Keratinocyte (primary cell): ENCODE data around the gene CTTN. TPM values are rescaled to one million over a fixed set of nuclear protein-coding genes. Genes with fewer than 3 reads are reported as not detected.

Experiments
- DNase-seq: peaks from one replicate; pipeline ENCODE4 v3.0.0-alpha.2; 2011; ENCODE audit warnings: low read depth, missing footprints, low spot score
- FAIRE-seq: peaks from 2 replicates; lab custom pipeline; 2011; peaks lifted over from hg19 to GRCh38; lab: Jason Lieb, UNC
- H2AFZ ChIP-seq: 2 replicates; pipeline ENCODE4 v1.6.0; 2012; ENCODE audit warnings: low read length, control low read depth, inconsistent platforms; ENCODE audit not compliant: control insufficient read depth
- H3K27ac ChIP-seq: 2 replicates; pipeline ENCODE4 v1.5.1; 2011; ENCODE audit warnings: low read length; ENCODE audit not compliant: control insufficient read depth, insufficient read depth
- H3K27me3 ChIP-seq: 3 replicates; pipeline ENCODE4 v1.6.0; 2011; ENCODE audit warnings: low read length; ENCODE audit not compliant: control insufficient read depth, insufficient read depth; ENCODE audit errors: extremely low read depth
- H3K36me3 ChIP-seq, 2 experiments: 2 replicates in 1 of 2; 3 replicates in 1 of 2; pipeline ENCODE4 v1.5.1; 2011; ENCODE audit warnings: low read length in 2 of 2, mild to moderate bottlenecking in 1 of 2; ENCODE audit not compliant: control insufficient read depth in 2 of 2, insufficient read depth in 2 of 2; ENCODE audit errors: extremely low read depth in 1 of 2
- H3K4me1 ChIP-seq: 3 replicates; pipeline ENCODE4 v1.5.1; 2011; ENCODE audit warnings: low read length; ENCODE audit not compliant: control insufficient read depth, insufficient read depth; ENCODE audit errors: extremely low read depth
- H3K4me2 ChIP-seq: 3 replicates; pipeline ENCODE4 v1.6.0; 2011; ENCODE audit warnings: low read depth, low read length; ENCODE audit not compliant: control insufficient read depth, insufficient read depth; ENCODE audit errors: extremely low read depth
- H3K4me3 ChIP-seq, 3 experiments: fragments of 200-600 bp in 1 of 3; sonication (generic) in 1 of 3; 2 replicates in 2 of 3; 3 replicates in 1 of 3; pipeline ENCODE4 v1.5.1; 2011 to 2016; ENCODE audit warnings: low read length in 3 of 3, mild to moderate bottlenecking in 3 of 3, control low read depth in 2 of 3, inconsistent platforms in 1 of 3, low read depth in 1 of 3, mixed read lengths in 1 of 3, mixed run types in 1 of 3, moderate library complexity in 1 of 3; ENCODE audit not compliant: control insufficient read depth in 2 of 3, insufficient read depth in 2 of 3; ENCODE audit errors: extremely low read depth in 1 of 3
- H3K79me2 ChIP-seq: 2 replicates; pipeline ENCODE4 v1.6.0; 2012; ENCODE audit warnings: low read length; ENCODE audit not compliant: control insufficient read depth, insufficient read depth
- H3K9ac ChIP-seq: 3 replicates; pipeline ENCODE4 v1.6.0; 2011; ENCODE audit warnings: low read length; ENCODE audit not compliant: control insufficient read depth, insufficient read depth; ENCODE audit errors: extremely low read depth
- H3K9me1 ChIP-seq: 3 replicates; pipeline ENCODE4 v1.6.0; 2011; ENCODE audit warnings: low read length; ENCODE audit not compliant: control insufficient read depth, insufficient read depth; ENCODE audit errors: extremely low read depth
- H3K9me3 ChIP-seq: 2 replicates; pipeline ENCODE4 v1.5.1; 2012; ENCODE audit warnings: low read depth, low read length; ENCODE audit not compliant: control insufficient read depth
- H4K20me1 ChIP-seq: 3 replicates; pipeline ENCODE4 v1.6.0; 2011; ENCODE audit warnings: low read length; ENCODE audit not compliant: control insufficient read depth, insufficient read depth; ENCODE audit errors: extremely low read depth
- EZH2 ChIP-seq: IDR thresholded peaks from one replicate; pipeline ENCODE4 v1.6.1; 2012; ENCODE audit warnings: inconsistent platforms, mild to moderate bottlenecking, low read length, moderate library complexity
- dilution Hi-C: fragments of 300-500 bp; cut with MboI; formaldehyde crosslinking; loops from one replicate; pipeline ENCODE4 v1.7.0; 2020; ENCODE audit warnings: low sequenced_read_pairs; ENCODE audit not compliant: extremely low pct_ligation_motif_present
- polyA plus RNA-seq, 5 experiments: library from polyadenylated mRNA; depleted of rRNA in 3 of 5; stranded (reverse) in 3 of 5; stranded (forward) in 1 of 5; unstranded in 1 of 5; fragments of >200 nt; gene quantifications; 1 replicate in 1 of 5; 2 replicates in 3 of 5; 3 replicates in 1 of 5; pipeline versions ENCODE4 v1.2.1 to v1.2.3, GENCODE V29; 2011 to 2012; ENCODE audit warnings: missing spikeins in 2 of 5, low read depth in 1 of 5, low replicate concordance in 1 of 5
- TF ChIP-seq, protein P1 (sequence below), 3 experiments: IDR thresholded peaks in 1 of 3; conservative IDR thresholded peaks in 1 of 3; optimal IDR thresholded peaks in 1 of 3; 2 replicates in 2 of 3; 3 replicates in 1 of 3; pipeline versions ENCODE3 to v1.5.1; 2011; ENCODE audit warnings: low read length in 3 of 3, mild to moderate bottlenecking in 3 of 3, moderate library complexity in 2 of 3, control low read depth in 1 of 3, inconsistent platforms in 1 of 3; ENCODE audit not compliant: insufficient read depth in 2 of 3; ENCODE audit errors: extremely low read depth in 1 of 3

Gene CTTN
- polyA plus RNA-seq, 1 donor (not counting 4 experiments of a cell fraction or from before 2014, with no cell fraction given): 184 TPM

DNA sequence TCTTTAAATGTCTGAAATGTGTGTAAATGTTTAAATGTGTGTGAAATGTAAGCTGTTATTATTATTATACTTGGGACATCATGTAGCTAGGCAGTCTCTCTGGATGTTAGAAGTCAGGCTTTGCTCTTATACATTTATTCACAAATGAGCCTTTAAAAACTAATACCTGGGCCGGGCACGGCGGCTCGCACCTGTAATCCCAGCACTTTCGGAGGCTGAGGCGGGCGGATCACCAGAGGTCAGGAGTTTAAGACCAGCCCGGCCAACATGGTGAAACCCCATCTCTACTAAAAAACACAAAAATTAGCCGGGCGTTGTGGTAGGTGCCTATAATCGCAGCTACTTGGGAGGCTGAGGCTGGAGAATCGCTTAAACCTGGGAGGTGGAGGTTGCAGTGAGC lies 21.7 kb upstream of the CTTN start:
- FAIRE-seq: no peak
- Histone ChIP-seq H3K27ac (no peak overlapping the region), H3K9me1 (peaks cover 4% of the 10 kb centered on the region), H3K4me2 (no peak overlapping the region), H2AFZ (no peak overlapping the region), H3K27me3 (no peaks in the 10 kb centered on the region), H3K9ac (no peak overlapping the region), H4K20me1 (no peaks in the 10 kb centered on the region), H3K9me3 (no peaks in the 10 kb centered on the region), H3K4me1 (peaks cover 7% of the 10 kb centered on the region), H3K36me3 (peaks cover 15 to 24% of the 10 kb centered on the region in 2 experiments), H3K79me2 (no peaks in the 10 kb centered on the region), H3K4me3 (no peak overlapping the region)
- TF ChIP-seq, protein P1, sequence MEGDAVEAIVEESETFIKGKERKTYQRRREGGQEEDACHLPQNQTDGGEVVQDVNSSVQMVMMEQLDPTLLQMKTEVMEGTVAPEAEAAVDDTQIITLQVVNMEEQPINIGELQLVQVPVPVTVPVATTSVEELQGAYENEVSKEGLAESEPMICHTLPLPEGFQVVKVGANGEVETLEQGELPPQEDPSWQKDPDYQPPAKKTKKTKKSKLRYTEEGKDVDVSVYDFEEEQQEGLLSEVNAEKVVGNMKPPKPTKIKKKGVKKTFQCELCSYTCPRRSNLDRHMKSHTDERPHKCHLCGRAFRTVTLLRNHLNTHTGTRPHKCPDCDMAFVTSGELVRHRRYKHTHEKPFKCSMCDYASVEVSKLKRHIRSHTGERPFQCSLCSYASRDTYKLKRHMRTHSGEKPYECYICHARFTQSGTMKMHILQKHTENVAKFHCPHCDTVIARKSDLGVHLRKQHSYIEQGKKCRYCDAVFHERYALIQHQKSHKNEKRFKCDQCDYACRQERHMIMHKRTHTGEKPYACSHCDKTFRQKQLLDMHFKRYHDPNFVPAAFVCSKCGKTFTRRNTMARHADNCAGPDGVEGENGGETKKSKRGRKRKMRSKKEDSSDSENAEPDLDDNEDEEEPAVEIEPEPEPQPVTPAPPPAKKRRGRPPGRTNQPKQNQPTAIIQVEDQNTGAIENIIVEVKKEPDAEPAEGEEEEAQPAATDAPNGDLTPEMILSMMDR (optimal IDR thresholded peaks at IDR 0.05 in 1 of 3, IDR thresholded peaks at IDR 0.05 in 1 of 3, conservative IDR thresholded peaks at IDR 0.05 in 1 of 3; ENCODE audit: extremely low read depth in 1 of 3, insufficient read depth in 2 of 3, low read length in 3 of 3): no peak
- no peak for TF ChIP-seq EZH2
- dilution Hi-C loops: no loop called here
- DNase-seq: no peak

DNA sequence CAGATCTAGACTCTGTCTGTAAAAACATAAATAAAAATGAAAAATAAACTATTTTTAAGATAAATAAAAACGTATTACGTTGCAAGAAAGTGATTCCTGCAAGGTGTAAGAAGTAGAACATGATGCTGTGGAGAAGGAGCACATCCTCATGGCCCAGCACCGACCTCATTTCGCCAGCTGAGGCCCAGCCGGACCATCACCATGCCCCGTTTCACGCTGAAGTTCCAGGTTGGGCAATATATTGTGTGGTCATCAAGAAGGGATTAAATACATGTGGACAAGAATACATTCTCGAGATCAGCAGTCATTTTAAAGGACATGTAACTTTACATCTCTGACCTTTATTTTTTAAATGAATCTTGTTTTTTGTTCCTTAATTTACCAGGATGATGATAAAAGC lies 20.7 kb upstream of the CTTN start:
- H4K20me1 ChIP-seq: no peaks in the 10 kb centered on the region
- H3K27me3 ChIP-seq: no peaks in the 10 kb centered on the region
- H3K4me2 ChIP-seq: no peak overlapping the region
- no peak overlapping the region for H3K4me3 ChIP-seq
- peaks cover 14 to 18% of the 10 kb centered on the region in 2 experiments for H3K36me3 ChIP-seq
- no peak for TF ChIP-seq EZH2
- H3K9ac ChIP-seq: no peak overlapping the region
- dilution Hi-C loops: no loop called here
- DNase-seq (no peak), FAIRE-seq (no peak)
- H3K9me3 ChIP-seq: no peaks in the 10 kb centered on the region
- peaks cover 7% of the 10 kb centered on the region for H3K4me1 ChIP-seq
- no peaks in the 10 kb centered on the region for H3K79me2 ChIP-seq
- no peak overlapping the region for H2AFZ ChIP-seq
- H3K27ac ChIP-seq: no peak overlapping the region
- peaks cover 4% of the 10 kb centered on the region for H3K9me1 ChIP-seq

DNA sequence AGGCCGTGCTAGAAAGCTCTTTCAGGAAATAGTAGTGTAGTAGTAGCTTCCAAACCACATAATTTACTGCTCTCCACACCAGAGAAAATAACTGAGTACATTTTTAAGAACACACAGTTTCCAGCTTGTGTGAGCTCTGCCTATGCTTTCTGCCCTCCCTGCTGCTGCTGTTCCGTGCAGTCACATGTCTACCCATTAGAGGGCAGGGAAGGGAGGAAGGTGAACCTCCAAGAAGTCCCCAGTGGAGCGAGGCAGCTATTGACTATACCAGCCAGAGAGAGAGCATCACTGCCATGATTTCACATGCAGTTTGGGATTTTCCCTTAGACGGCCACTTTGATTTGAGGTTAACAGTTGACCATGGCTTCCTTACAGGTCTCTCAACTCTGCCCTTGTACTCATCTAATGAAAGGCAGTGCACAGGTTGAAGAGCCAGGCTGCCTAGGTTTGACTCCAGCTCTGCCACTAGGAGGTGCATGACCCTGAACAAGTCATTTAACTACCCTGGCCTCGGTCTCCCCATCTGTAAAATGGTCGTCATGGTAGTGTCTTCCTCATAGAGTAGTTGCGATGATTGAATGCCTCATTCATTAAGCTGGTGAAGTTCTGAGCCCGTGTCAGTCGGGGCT lies 19.7 kb upstream of the CTTN start:
- peaks cover 10 to 16% of the 10 kb centered on the region in 2 experiments for H3K36me3 ChIP-seq
- H3K9me3 ChIP-seq: no peaks in the 10 kb centered on the region
- DNase-seq (no peak), FAIRE-seq (no peak)
- dilution Hi-C loops: no loop called here
- no peaks in the 10 kb centered on the region for H4K20me1 ChIP-seq
- no peak overlapping the region for H2AFZ ChIP-seq
- H3K9ac ChIP-seq: no peak overlapping the region
- TF ChIP-seq EZH2: no peak
- TF ChIP-seq, protein P1 (optimal IDR thresholded peaks at IDR 0.05 in 1 of 3, IDR thresholded peaks at IDR 0.05 in 1 of 3, conservative IDR thresholded peaks at IDR 0.05 in 1 of 3; ENCODE audit: extremely low read depth in 1 of 3, insufficient read depth in 2 of 3, low read length in 3 of 3): peak in 2 of 3 experiments; percentile 16 to 23
- no peak overlapping the region for H3K27ac ChIP-seq
- peaks cover 7% of the 10 kb centered on the region for H3K4me1 ChIP-seq
- H3K4me2 ChIP-seq: no peak overlapping the region
- H3K27me3 ChIP-seq: no peaks in the 10 kb centered on the region
- no peak overlapping the region for H3K4me3 ChIP-seq
- no peaks in the 10 kb centered on the region for H3K79me2 ChIP-seq
- peaks cover 4% of the 10 kb centered on the region for H3K9me1 ChIP-seq
